GM18909 (cell line): Measurements from ENCODE around the gene COA3.

Experiments
- ATAC-seq: cut with Tn5 transposase; IDR thresholded peaks from one replicate; pipeline ENCODE4 v1.9.1; 2021; ENCODE audit warnings: mild to moderate bottlenecking; ENCODE audit not compliant: unreplicated experiment, poor library complexity

The COA3 gene

DNA sequence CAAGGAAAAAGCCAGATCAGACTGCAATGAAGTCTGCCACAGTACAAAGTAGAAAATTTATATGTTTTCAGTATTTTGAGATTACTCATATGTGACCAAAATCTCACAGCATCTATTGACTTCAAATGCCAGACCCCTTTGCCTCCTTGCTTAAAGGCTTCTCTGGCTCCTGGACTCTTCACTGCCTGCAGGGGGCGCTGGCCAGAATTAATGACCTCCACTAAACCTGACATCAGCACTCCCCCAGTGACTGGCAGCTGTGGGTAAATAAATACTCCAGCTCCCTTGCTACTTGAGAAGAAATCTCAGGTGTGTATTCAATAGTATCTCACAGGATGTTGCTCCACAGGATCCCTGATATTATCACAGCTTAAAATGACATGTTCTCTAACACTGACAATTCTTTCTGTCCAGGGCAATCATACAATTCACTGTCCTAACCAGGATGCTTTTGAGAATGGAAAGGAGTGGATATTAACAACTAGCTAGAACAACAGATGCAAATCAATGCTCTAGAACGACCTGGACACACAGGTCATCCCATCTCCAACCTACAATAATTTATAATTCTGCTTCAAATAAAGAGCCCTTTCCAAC, 21.5 kb upstream of the COA3 start:
- ATAC-seq = no peak

DNA sequence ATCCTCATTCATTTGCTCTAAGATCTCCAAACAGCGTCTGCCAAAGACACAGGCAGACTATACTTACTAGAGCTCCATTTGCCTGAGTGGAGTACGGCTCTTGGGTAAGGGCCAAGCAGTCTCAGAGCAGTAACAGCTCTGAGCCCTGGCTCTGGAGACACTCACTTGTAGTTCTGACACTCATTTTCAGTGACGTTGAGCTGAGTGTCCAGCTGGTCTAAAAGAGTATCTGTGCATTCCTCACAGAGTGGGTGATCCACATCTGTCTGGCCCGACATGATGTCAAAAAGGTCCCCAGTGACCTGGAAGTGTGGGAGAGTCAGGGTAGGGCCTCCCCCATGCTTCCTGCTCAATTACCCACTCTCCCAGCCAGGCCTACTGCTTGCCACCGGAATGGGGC, 19.9 kb upstream of the COA3 start:
- no peak for ATAC-seq

DNA sequence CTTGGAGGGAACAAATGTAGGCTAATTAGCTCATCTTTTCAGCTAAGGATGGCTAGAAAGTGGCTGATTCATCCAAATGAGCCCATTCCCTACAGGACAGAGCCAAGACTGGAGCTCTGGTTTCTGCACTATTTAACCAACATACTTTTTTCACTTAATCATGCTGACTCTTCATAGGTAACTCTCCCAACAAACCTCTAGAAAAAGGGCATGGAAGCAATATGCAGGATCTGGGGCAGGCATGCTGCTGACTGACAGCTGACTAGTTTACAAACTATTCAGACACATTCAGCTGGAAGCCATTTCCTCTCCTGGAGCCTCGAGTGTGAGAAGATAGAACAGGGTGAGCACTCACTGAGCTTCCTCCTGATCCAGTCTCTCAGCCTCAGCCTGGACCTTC, 19.4 kb upstream of the COA3 start:
- no peak for ATAC-seq

DNA sequence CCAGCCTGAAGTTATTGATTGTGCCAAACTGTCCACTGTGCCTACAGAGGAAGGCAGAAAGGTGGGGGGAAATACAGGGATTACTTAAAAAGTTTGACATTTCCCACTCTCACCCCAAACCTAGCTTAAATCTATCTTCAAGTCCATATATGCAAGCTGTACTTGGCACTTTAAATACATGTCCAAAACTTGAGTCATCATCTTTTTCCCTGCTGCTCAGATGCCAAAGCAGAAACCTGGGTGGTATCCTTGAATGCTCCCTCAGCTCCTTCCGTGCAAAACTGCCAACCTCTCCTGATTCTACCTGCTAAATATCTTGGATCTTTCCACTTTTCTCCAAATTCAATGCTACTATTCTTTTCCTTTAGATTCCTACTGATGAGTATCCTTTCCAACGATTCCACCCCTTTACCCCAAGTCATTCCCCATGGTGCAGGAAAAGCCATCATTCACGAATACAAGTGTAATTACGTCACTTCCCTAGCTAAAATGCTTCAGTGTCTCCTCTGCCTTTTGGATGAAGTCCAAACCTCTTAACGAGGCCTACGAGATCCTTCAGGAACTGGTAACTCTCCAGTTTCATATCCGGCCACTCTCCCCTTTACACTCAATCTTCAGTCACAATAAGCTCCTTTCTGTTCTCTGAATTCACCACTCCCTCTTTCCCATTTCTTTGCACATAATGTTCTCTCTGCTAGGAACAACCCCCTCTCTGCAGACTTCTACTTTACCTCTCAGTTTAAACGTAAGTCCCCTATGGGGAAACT, 16.3 kb upstream of the COA3 start:
- no peak for ATAC-seq

DNA sequence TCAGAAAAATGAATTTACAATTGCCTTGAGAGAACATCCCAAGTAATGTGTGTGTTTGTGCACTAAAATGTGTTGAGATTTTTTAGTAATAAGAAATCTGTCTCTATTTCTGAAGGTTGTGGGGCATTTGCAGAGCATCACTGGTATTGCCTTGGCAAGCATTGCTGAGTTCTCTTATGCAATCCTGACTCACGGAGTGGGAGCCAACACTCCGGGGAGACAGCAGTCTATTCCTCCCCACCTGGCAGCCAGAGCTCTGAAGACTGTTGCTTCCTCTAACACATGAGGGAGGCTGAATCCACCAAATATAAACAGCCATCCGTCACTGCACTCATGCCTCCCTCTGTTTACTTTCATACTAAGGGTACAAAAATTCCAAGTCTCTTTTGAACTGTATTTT, 10.7 kb upstream of the COA3 start:
- ATAC-seq = no peak

DNA sequence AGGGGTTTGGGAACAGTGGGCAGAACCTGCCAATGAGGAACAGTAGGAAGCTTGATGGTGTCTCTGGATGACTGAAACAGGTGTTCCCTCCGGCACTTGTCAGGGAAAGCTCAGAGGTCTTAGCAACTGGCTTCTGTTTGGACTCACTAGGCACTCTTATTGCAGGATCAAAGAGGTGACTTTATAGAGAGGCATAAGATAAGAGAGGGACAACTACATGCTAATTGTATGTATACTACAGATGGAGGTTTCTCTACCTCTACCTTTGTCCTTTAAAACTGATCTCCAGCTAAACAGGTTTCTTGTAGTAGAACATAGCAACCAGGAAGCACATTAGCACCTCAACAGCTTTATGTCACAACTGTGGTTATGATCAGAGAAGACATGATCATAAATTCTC, 7.7 kb upstream of the COA3 start:
- ATAC-seq = no peak

DNA sequence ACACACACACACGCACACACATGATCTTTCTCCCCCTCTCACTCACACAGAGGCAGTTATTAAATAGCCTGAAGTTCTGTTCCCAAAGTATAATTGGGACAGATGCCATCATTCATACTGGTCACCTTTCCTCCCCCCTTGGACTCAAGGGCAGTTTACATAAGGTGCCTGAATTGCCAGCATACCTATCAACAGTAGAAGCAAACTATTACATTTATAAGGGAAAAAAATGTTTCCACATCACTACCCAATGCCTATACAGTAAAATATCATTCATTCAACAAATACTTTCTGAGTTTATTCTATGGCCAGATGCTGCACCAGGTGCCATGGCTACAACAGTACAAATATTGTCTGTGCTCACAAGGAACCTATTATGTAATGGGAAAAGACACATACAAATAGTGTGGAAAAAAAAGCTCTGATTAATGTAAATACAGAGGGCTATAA, 6.4 kb upstream of the COA3 start:
- no peak for ATAC-seq

DNA sequence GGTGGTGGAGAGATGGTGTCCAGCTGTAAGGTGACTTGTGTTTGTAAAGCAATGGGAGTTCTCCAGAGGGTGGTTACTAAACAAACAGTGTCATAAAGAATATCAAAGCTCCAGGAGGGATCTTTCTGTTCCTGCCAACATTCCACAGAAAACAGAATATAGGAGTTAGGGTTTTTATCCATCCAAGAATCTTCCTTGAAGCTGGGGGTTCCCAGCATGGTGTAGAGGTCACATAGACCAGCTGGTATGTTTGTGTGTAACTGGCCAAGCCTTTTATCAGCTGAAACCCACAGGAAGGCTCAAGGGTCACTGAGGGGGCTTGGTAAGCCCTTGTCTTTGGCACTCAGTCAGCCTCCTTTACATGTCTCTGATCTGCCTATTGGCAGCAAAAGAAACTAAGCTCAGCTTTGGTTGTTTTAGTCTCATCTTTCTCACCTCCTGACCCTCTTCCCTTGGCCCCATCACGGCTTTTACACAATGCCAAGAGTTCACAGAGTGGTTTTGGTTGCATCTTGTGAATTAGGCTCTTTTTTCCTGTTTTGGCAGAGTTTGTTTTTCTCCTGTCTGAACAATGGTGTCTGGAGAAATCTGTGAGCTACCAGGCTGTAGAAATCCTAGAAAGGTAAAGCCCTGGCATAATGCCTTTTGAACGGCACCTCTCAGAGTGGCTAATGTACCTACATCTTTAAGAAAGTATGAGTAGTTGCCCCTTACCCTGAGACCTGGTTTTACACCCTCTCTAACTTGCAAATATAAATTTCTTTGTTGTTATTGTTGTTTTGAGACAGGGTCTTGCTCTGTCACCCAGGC, 4.8 kb upstream of the COA3 start:
- ATAC-seq = no peak

DNA sequence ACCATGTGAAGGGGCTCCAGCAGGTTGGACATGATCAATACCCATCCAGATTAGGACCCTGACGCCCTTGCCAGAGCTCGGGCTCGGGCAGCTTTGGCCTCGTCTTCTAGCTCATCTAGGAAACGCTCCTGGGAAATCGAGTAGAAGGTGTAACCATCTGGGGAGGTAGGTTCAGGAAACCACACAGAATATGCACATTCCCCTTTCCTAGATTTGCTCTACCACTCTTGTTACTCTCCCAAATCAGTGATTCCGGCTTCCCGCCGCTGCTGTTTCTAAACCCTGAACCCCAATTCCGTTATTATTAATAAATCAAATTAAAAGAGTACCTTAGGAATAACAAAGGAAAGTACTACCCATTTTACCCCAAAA, 507 bp downstream of the COA3 start:
- no peak for ATAC-seq

DNA sequence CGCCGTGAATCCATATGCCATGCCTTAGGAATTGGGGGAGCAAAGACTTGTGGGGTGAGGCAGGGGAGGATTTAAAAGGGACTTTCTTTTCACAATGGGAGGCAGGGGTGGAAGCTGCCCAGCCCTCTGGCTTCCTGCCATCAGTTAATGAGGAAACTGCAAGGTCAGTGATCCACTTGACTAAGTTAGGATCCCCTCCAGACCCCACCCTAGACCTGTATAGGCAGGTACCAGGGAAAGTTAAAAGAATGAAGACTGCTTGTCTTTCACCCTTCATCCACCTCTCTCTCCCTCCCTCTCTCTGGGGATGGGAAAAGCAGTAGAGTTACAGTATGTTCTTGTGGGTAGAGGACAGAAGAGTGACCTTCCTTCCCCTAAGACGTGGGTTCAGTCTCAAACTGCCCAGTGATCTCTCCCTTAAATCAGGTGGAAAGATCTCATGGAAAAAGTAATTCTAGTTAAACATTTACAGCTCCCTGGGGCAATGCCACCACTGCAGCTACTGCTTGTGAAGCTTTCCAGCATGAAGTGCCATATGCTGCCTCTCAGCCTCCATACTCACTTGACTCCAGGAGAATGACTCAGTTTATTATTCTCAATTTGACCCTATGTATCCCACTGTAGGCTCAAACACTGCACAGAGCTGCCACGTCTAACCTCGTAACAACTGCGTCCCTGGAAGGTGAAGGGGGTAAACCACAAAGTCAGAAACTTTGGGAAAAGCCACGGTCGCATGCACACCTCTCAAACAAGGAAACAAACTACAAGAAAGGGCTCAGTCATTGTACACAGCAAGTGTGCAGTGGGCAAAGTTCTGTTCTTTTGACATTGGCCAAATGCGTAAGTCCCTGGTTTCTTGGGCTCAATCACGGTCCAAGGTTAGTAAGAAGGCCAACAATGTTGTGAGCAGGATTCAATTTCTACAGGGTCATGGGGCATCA, 1.2 kb downstream of the COA3 start:
- ATAC-seq = no peak

DNA sequence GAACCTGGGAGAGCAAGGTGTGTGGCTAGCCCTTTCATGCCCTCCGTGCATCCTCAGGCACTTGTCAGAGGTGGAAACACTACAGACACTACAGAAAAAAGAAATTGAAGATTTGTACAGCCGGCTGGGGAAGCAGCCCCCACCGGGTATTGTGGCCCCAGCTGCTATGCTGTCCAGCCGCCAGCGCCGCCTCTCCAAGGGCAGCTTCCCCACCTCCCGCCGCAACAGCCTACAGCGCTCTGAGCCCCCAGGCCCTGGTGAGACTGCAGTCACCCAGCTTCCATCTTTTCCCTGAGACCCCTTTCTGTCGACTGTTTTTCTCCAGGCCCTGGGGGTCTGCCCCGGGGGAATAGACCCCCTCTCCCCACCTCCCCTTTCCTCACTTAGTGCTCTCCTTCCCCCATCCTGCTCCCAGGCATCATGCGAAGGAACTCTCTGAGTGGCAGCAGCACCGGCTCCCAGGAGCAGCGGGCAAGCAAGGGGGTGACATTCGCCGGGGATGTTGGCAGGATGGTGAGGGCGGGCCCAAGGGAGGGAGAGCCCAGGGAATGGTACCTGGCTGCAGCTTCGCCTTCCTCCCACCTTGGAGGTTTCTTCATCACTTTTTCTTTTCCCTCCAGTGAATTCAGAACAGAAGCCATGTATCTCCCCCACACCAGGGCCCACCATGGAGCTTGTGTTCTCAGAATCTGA, 2.3 kb downstream of the COA3 start:
- ATAC-seq = no peak

DNA sequence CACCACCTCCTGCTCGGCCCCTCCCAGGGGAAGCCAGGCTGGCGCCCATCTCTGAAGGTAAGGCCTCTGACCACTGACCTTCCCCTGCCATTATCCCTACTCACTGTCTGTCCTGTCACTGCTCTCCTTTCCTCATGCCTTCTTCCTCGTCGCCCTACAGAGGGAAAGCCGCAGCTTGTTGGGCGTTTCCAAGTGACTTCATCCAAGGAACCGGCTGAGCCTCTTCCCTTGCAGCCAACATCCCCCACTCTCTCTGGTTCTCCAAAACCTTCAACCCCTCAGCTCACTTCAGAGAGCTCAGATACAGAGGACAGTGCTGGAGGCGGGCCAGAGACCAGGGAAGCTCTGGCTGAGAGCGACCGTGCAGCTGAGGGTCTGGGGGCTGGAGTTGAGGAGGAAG, 3.0 kb downstream of the COA3 start:
- ATAC-seq = no peak

DNA sequence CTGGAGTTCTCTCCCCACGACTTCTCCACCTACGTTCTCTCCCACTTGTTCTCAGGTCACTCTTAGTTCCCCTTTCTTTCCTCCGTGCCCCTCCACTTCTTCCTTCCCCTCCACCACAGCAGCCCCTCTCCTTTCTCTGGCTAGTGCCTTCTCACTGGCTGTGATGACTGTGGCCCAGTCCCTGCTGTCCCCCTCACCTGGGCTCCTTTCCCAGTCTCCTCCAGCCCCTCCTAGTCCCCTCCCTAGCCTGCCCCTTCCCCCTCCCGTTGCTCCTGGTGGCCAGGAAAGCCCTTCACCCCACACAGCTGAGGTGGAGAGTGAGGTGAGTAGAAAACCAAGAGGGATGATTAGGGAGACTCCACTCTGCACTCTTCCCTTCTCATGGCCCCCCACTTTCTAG, 3.4 kb downstream of the COA3 start:
- no peak for ATAC-seq

DNA sequence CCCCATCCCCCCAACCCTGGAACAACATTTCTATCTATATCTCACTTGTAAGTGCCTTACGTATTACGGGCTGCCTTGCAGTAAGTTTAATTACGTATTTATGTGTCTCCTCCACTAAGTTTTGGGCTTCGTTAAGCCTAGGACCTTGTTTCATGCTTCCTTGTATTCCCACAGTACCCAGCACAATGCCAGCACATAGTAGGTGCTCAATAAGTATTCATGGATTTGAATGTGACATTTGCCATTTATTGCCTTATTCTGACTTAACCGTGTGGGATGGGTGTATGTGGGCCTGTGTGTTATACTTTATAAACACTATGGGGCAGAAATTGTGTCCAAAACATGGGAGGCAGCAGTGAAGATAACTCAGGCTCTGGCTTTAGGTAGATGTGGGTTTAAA, 6.0 kb downstream of the COA3 start:
- no peak for ATAC-seq

DNA sequence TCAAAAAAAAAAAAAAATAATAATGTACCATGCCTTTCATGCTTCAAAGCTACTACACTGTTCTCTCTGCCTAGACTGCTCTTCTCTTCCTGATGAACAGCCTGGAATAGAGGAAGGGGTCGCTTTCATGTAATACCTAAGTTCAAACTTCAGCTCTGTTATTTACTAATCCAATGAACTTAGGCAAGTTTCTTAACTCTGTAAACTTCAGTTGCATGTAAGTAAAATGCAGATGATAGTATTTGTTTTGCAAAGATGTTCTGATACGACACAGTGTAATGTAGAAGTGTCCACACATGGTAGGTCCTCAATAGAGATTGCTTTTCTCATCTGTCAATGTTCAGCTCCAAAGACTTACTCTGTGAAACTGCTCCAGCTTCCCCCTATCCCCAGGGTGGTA, 6.6 kb downstream of the COA3 start:
- ATAC-seq = no peak

DNA sequence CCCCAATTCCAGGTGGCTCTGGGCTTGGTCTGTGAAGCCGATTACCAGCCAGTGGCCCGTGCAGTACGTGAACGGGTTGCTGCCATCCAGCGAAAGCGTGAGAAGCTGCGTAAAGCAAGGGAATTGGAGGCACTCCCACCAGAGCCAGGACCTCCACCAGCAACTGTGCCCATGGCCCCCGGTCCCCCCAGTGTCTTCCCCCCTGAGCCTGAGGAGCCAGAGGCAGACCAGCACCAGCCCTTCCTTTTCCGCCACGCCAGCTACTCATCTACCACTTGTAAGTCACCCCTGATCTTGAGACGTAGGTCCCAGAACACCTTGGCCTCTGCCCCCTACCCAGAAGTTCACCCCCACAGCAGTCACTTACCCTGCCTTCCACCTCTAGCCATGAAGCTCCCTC, 11.2 kb downstream of the COA3 start:
- ATAC-seq = no peak

DNA sequence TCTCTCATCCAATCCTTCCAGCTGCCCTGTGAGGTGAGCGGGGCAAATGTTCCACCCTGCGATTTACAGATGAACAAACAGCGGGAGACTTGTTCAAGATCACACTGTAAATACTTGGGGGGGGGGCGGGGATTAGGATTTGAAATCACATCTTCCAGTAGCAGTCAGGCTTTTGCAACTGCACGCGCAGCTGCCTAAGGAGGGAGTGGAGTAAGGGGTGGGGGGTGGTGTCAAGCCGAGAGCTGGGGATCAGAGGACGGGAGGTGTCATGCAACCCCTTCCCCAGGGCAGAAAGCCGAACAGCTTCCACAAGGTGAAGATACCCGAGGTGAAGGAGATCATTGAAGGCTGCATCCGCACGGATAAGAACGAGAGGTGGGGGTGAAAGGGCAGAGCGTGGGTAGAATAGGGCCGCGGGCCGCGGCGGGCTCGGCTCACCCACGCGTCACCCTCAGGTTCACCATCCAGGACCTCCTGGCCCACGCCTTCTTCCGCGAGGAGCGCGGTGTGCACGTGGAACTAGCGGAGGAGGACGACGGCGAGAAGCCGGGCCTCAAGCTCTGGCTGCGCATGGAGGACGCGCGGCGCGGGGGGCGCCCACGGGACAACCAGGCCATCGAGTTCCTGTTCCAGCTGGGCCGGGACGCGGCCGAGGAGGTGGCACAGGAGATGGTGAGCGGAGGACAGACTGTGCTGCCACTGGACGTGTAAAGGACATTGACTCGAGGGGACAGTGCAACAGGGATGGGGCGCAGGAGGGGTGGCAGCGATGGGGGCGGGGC, 13.5 kb downstream of the COA3 start:
- ATAC-seq = no peak

DNA sequence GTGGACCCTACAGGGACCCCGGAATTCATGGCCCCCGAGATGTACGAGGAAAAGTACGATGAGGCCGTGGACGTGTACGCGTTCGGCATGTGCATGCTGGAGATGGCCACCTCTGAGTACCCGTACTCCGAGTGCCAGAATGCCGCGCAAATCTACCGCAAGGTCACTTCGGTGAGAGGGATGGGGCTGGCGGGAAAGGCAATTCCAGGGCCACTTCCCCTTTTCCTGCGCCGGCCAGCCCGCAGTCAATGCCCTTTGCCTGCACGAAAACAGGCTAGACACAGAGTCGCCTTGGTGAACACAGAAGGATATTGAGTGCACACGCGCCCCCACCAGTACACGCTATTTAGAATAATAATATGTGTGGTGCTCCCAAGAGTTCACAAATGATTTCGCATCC, 14.1 kb downstream of the COA3 start:
- ATAC-seq = no peak

DNA sequence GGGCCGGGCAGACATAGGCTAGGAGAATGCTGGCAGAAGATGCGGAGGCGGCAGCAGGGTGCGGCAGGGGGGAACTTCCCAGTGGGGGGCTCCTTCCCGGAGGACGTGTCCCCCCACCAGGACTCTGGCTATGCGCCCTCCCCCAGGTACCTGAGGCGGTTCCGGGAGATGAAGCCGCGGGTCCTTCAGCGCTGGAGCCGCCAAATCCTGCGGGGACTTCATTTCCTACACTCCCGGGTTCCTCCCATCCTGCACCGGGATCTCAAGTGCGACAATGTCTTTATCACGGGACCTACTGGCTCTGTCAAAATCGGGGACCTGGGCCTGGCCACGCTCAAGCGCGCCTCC, 14.7 kb downstream of the COA3 start:
- ATAC-seq = no peak
